ENCODE data around the gene NAA80.
"Not testable (repeated sequence)": the region's sequence is repeated elsewhere in the genome, so short reads cannot be mapped to it uniquely, and the experiment has no call there.

NAA80 gene

DNA sequence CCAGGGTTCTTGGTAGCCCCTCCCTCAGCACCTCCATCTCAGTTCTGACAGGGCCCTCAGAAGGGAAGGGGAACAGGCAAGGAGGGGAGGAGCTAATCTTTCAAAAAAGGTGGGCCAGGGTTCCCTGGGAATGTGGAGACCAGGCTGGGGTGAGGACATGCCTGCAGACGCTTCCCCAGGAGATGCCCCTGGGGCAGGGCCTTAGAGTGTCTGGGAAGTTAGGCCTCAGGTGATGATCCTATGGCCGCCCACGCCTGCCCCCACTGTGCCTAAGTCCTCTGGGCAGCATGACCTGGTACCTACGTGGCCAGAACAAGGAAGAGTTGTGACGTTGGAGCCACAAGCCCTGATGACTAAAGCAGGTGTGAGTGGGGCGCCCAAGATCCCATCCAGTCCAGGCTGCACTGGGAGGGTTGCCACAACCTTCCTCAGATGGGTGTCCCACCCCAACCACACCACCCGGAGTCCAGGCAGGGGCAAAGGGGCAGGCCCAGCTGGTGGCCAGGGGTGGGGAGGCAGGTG, 34.2 kb downstream of the NAA80 start:
- no peak overlapping the region for H3K4me3 ChIP-seq (replicated peaks in 1 of 2; ENCODE audit: low read depth in 2 of 2, low read length in 2 of 2)
- TF ChIP-seq, protein P1, sequence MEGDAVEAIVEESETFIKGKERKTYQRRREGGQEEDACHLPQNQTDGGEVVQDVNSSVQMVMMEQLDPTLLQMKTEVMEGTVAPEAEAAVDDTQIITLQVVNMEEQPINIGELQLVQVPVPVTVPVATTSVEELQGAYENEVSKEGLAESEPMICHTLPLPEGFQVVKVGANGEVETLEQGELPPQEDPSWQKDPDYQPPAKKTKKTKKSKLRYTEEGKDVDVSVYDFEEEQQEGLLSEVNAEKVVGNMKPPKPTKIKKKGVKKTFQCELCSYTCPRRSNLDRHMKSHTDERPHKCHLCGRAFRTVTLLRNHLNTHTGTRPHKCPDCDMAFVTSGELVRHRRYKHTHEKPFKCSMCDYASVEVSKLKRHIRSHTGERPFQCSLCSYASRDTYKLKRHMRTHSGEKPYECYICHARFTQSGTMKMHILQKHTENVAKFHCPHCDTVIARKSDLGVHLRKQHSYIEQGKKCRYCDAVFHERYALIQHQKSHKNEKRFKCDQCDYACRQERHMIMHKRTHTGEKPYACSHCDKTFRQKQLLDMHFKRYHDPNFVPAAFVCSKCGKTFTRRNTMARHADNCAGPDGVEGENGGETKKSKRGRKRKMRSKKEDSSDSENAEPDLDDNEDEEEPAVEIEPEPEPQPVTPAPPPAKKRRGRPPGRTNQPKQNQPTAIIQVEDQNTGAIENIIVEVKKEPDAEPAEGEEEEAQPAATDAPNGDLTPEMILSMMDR (IDR thresholded peaks at IDR 0.05; ENCODE audit: low read depth, low read length): no peak
- no peak for DNase-seq (ENCODE audit: low read depth in 2 of 2)

DNA sequence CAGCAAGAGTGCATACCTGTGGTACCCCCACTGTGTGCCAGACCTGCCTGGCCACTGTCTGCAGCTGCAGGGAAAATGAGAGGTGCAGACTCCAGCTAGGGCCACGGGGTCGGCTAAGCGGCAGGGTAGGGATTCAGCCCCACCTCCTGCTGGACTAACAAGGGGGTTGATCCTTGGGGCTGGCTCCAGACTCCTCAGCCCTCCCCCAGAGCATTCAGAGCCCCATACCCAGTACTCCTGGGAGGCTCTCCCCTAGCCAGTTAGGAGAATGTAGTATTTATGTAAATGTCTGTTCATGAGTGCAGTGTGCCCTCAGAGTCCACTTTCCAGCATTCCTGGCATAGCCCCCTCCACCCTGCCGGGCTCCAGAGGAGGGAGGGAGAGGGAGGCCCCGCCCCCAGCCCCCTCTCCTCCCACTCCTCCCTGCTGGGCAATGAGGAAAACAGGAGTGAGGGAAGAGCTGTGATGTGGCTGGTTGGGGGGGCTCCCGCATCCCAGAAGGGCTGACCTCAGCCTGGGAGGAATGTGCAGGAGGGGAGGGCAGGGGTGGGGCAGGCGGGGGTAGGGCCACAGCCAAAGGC, 34.7 kb downstream of the NAA80 start:
- peak; percentile 68 to 95 for DNase-seq (ENCODE audit: low read depth in 2 of 2)
- H3K4me3 ChIP-seq (replicated peaks in 1 of 2; ENCODE audit: low read depth in 2 of 2, low read length in 2 of 2): no peak overlapping the region
- TF ChIP-seq, protein P1 (IDR thresholded peaks at IDR 0.05; ENCODE audit: low read depth, low read length): no peak

DNA sequence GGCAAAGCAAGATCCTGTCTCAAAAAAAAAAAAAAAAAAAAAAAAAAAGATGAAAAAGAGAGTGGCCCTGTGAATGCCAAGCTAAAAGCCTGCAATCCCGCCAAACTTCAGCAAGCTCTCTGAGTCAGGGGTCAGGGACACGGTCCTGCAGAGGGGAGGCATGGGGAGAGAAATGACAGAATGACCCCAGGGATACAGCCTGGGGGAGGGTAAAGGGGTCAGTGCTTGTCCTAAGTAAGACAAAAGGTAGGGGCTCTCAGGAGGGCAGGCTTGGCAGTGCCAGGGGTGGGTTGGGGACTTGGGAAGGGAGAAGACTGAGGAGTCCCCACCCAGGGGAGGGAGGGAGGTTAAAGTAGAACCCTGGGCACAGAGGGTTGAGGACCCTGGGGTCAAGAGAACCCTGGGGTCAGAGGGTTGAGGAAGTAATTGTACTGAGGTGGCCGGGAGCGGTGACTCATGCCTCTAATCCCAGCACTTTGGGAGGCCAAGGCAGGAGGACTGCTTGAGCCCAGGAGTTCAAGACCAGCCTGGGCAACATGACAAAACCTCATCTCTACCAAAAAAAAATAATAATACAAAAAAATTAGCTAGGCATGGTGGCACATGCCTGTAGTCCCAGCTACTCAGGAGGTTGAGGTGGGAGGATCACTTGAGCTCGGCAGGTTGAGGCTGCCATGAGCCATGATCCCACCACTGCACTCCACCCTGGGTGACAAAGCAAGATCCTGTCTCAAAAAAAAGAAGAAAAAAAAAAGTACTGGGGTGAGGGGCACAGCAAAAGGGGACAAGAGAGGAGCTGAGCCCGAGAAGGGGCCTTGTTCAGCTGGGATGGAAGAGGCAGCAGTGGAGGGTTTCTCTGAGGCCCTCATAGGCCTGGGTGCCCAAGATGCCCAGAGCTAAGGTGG, 35.5 kb downstream of the NAA80 start:
- H3K4me3 ChIP-seq (replicated peaks in 1 of 2; ENCODE audit: low read depth in 2 of 2, low read length in 2 of 2): no peak overlapping the region
- DNase-seq (ENCODE audit: low read depth in 2 of 2): peak; percentile 30 to 33
- TF ChIP-seq, protein P1 (IDR thresholded peaks at IDR 0.05; ENCODE audit: low read depth, low read length): no peak

DNA sequence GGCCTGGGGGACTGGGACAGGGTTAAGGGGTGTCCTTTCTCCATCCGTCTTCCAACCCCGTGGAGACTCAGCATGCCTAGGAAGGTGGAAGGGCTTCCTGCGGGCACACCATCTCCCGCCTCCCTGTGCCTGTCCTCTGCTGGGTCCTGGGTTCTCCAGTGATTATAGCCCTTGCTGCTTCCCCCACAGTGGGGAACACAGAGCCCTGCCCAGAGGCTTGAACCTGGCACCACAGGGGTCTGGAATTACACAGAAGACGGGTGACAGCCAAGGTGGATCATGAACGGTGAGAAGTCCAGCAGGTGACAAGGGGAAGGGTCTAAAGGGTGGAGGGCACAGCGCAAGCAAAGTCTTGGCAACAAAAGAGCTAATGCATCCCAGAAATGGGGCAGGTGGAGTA, 36.4 kb downstream of the NAA80 start:
- no peak overlapping the region for H3K4me3 ChIP-seq (replicated peaks in 1 of 2; ENCODE audit: low read depth in 2 of 2, low read length in 2 of 2)
- DNase-seq (ENCODE audit: low read depth in 2 of 2): no peak
- TF ChIP-seq, protein P1 (IDR thresholded peaks at IDR 0.05; ENCODE audit: low read depth, low read length): no peak

DNA sequence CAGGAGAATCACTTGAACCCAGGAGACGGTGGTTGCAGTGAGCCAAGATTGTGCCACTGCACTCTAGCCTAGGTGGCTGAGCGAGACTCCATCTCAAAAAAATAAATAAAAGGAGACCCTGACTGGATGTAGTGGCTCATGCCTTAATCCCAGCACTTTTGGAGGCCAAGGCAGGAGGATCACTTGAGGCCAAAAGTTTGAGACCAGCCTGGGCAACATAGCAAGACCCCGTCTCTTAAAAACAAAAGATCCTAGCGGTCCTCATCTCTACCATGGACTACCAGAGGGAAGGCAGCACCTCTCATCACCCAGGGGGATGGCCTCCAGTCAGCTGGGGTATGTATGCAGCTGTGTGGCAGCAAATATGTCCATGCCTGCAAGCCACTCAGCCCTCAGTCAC, 37.0 kb downstream of the NAA80 start:
- H3K4me3 ChIP-seq (replicated peaks in 1 of 2; ENCODE audit: low read depth in 2 of 2, low read length in 2 of 2); DNase-seq (ENCODE audit: low read depth in 2 of 2): not testable (repeated sequence)

DNA sequence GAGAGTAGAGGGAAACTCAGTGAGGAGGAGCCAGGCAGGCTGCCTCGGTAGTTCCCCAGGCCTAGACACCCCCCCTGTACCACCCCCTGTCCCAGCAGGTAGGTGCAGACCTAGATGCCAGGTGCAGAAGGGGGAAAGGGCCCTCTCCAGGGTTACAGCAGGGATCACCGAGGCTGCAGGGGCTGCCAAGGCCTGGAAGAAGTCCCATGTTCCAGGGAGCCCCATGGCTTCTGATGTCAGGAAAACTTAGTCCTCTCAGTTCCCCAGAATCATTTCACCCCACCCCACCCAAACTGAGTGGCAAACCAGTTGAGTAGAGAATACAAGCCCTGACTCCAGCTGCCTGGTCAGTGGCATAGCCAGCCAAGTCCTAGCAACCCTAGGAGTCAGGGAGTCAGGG, 37.7 kb downstream of the NAA80 start:
- TF ChIP-seq, protein P1 (IDR thresholded peaks at IDR 0.05; ENCODE audit: low read depth, low read length): no peak
- DNase-seq (ENCODE audit: low read depth in 2 of 2): no peak
- no peak overlapping the region for H3K4me3 ChIP-seq (replicated peaks in 1 of 2; ENCODE audit: low read depth in 2 of 2, low read length in 2 of 2)

DNA sequence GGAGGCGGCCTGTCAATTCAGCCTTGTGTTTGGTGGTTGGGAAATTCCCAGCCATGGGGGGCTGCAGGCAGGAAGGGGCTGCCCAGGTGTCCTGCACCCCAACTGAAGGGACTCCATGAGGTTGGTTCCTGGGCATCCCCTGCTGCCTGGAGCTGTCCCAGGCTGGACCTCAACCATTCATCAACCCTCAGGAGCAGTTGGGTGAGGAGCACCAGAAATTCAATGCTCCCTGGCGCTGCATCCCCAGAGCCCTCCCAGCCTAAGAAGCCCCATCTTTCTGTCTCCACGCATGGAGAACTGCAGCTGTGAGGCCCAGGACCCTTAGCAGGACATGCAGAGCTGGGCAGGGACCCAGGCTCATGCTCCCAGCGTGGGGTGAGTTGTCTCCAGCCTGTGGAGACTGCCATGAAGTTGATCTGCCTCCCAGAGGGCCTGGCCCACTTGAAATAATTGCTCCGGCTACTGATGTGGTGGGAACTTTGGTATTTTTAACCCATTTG, 38.2 kb downstream of the NAA80 start:
- TF ChIP-seq, protein P1 (IDR thresholded peaks at IDR 0.05; ENCODE audit: low read depth, low read length): no peak
- no peak overlapping the region for H3K4me3 ChIP-seq (replicated peaks in 1 of 2; ENCODE audit: low read depth in 2 of 2, low read length in 2 of 2)
- no peak for DNase-seq (ENCODE audit: low read depth in 2 of 2)
